B cell (primary cell): Measurements from ENCODE around the gene NTRK3. TPM values are rescaled to one million over a fixed set of nuclear protein-coding genes. Genes with fewer than 3 reads are reported as not detected.

Experiments
- ATAC-seq: fragments of 200-7000 bp; cut with Tn5 transposase; one replicate; pipeline ENCODE4 v1.10.0; 2021; ENCODE audit warnings: low read depth, mild to moderate bottlenecking, moderate number of reproducible peaks, moderate library complexity
- CTCF ChIA-PET: fragments of 350-600 bp; sonication (Branson Sonifier 250); formaldehyde crosslinking; loops from one replicate; lab custom pipeline; 2021; ENCODE audit warnings: antibody characterized with exemption, inconsistent platforms; lab: Charles Lee
- POLR2A ChIA-PET: fragments of 350-600 bp; sonication (Branson Sonifier 250); formaldehyde crosslinking; loops from one replicate; lab custom pipeline; 2021; ENCODE audit warnings: antibody characterized with exemption; lab: Charles Lee
- DNase-seq: peaks from one replicate; pipeline ENCODE4 v3.0.0; 2013
- H2AFZ ChIP-seq: 2 replicates; pipeline ENCODE4 v1.6.1; 2012; ENCODE audit warnings: mild to moderate bottlenecking, low read depth, low read length; ENCODE audit not compliant: insufficient read depth, poor library complexity, severe bottlenecking
- H3K27ac ChIP-seq, 2 donors: 1 replicate in 1 of 2; 2 replicates in 1 of 2; pipeline ENCODE4 v1.5.1; 2012 to 2013; ENCODE audit warnings: low read length in 2 of 2, mild to moderate bottlenecking in 2 of 2, moderate library complexity in 1 of 2
- H3K27me3 ChIP-seq, 4 experiments: fragments of 200-600 bp in 1 of 4; sonication (generic) in 1 of 4; replicated peaks in 1 of 4; 1 replicate in 2 of 4; 2 replicates in 2 of 4; pipeline versions ENCODE4 v1.6.1 to v1.7.0; 2013 to 2016; ENCODE audit warnings: low read length in 3 of 4, mild to moderate bottlenecking in 2 of 4, mixed read lengths in 1 of 4, moderate library complexity in 1 of 4; ENCODE audit not compliant: insufficient read depth in 4 of 4, control insufficient read depth in 3 of 4; ENCODE audit errors: control extremely low read depth in 1 of 4
- H3K36me3 ChIP-seq, 2 experiments: replicated peaks in 1 of 2; 1 replicate in 1 of 2; 2 replicates in 1 of 2; pipeline versions ENCODE4 v1.6.1 to v1.7.1; 2013; ENCODE audit warnings: low read length in 1 of 2; ENCODE audit not compliant: insufficient read depth in 2 of 2, control insufficient read depth in 1 of 2; ENCODE audit errors: control extremely low read depth in 1 of 2, extremely low read depth in 1 of 2
- H3K4me1 ChIP-seq, 2 donors: fragments of 200-600 bp in 1 of 2; sonication (generic) in 1 of 2; 1 replicate in 1 of 2; 2 replicates in 1 of 2; pipeline versions ENCODE4 v1.5.1 to v1.6.1; 2013 to 2017; ENCODE audit warnings: low read length in 2 of 2; ENCODE audit not compliant: control insufficient read depth in 2 of 2, insufficient read depth in 2 of 2
- H3K4me2 ChIP-seq: replicated peaks from 2 replicates; pipeline ENCODE3; 2012; ENCODE audit warnings: mild to moderate bottlenecking, low read depth, low read length; ENCODE audit not compliant: poor library complexity, severe bottlenecking
- H3K4me3 ChIP-seq, 5 experiments: fragments of 200-600 bp in 1 of 5; sonication (generic) in 1 of 5; 1 replicate in 3 of 5; 2 replicates in 2 of 5; pipeline versions ENCODE4 v1.5.1 to v1.7.0; 2011 to 2016; ENCODE audit warnings: low read length in 4 of 5, mild to moderate bottlenecking in 4 of 5, low read depth in 2 of 5, control low read depth in 1 of 5, moderate library complexity in 1 of 5; ENCODE audit not compliant: insufficient read depth in 1 of 5; ENCODE audit errors: control extremely low read depth in 1 of 5, extremely low read depth in 1 of 5
- H3K79me2 ChIP-seq: fragments of 200-600 bp; sonication (generic); one replicate; pipeline ENCODE4 v1.6.0; 2016; ENCODE audit warnings: low read length; ENCODE audit not compliant: control insufficient read depth, insufficient read depth
- H3K9ac ChIP-seq: fragments of 200-600 bp; sonication (generic); 2 replicates; pipeline ENCODE4 v1.6.1; 2017; ENCODE audit warnings: mild to moderate bottlenecking, low read length, moderate library complexity
- H3K9me3 ChIP-seq, 3 donors: one replicate each; pipeline versions ENCODE4 v1.6.1 to v1.7.1; 2013; ENCODE audit warnings: low read length in 2 of 3; ENCODE audit not compliant: control insufficient read depth in 2 of 3, insufficient read depth in 1 of 3; ENCODE audit errors: control extremely low read depth in 1 of 3
- H4K20me1 ChIP-seq: 2 replicates; pipeline ENCODE4 v1.6.0; 2012; ENCODE audit warnings: mild to moderate bottlenecking, low read length; ENCODE audit not compliant: insufficient read depth, control insufficient read depth, poor library complexity, severe bottlenecking
- H3K27ac Mint-ChIP-seq: one replicate; pipeline ENCODE4 v1.8.0; 2021; ENCODE audit warnings: mixed read lengths
- H3K27me3 Mint-ChIP-seq: one replicate; pipeline ENCODE4 v1.8.0; 2021; ENCODE audit warnings: mixed read lengths
- H3K4me1 Mint-ChIP-seq: one replicate; pipeline ENCODE4 v1.8.0; 2021; ENCODE audit warnings: mixed read lengths
- H3K4me3 Mint-ChIP-seq: one replicate; pipeline ENCODE4 v1.8.0; 2021; ENCODE audit warnings: mixed read lengths
- H3K9me3 Mint-ChIP-seq: one replicate; pipeline ENCODE4 v1.8.0; 2022; ENCODE audit warnings: mixed read lengths; ENCODE audit not compliant: insufficient read depth
- CTCF ChIP-seq: fragments of 200-600 bp; IDR thresholded peaks from one replicate; pipeline ENCODE4 v1.8.0; 2022; ENCODE audit warnings: antibody characterized with exemption, mild to moderate bottlenecking
- EZH2 ChIP-seq: IDR thresholded peaks from 2 replicates; pipeline ENCODE4 v1.6.1; 2012; ENCODE audit warnings: borderline replicate concordance, low read depth, mild to moderate bottlenecking, moderate library complexity, low read length; ENCODE audit not compliant: insufficient read depth, poor library complexity, severe bottlenecking
- WGBS: methylation state at CpG from one replicate; pipeline ENCODE4 v1.1.5; 2013; ENCODE audit warnings: missing lambda C conversion rate; ENCODE audit not compliant: insufficient coverage; 5-methylcytosine and 5-hydroxymethylcytosine counted together
- intact Hi-C: fragments of 100-400 bp; cut with micrococcal nuclease; formaldehyde crosslinking; loops from one replicate; pipeline ENCODE4 v1.10.0; 2022
- polyA plus RNA-seq: library from polyadenylated mRNA; depleted of rRNA; stranded (reverse); fragments of >200 nt; gene quantifications from 2 replicates; pipeline ENCODE4 v1.2.3, GENCODE V29; 2012
- total RNA-seq, 2 donors: library from RNA; stranded (reverse); fragments of 120-200 nt in 1 of 2; gene quantifications; 1 replicate in 1 of 2; 2 replicates in 1 of 2; pipeline versions ENCODE4 v1.2.3 to v1.2.4, GENCODE V29; 2013 to 2022

NTRK3 gene
- total and polyA plus RNA-seq, 2 donors (not counting 1 experiment from before 2014, with no cell fraction given) = not detected

- TF ChIP-seq EZH2 = no peak
- TF ChIP-seq CTCF = no peak
- no peaks in the 10 kb centered on the region for H3K79me2 ChIP-seq
- Mint-ChIP-seq H3K9me3 (peaks cover 2% of the 10 kb centered on the region), H3K27me3 (peaks cover 8% of the 10 kb centered on the region), H3K4me3 (no peak overlapping the region), H3K4me1 (no peaks in the 10 kb centered on the region), H3K27ac (no peak overlapping the region)
- no peaks in the 10 kb centered on the region for H3K27me3 ChIP-seq
- no peaks in the 10 kb centered on the region for H3K4me1 ChIP-seq
- no peaks in the 10 kb centered on the region for H4K20me1 ChIP-seq
- H3K4me3 ChIP-seq = no peak overlapping the region
- H3K36me3 ChIP-seq = no peaks in the 10 kb centered on the region
- peaks cover 0 to 8% (median 0%) of the 10 kb centered on the region in 3 donors for H3K9me3 ChIP-seq
- no peak overlapping the region for H2AFZ ChIP-seq
- intact Hi-C loops = no loop called here
- CTCF ChIA-PET = no interaction called here
- H3K27ac ChIP-seq = no peak overlapping the region
- 96% methylated on average over 4 of the region's 6 CpGs for WGBS
- no peak overlapping the region for H3K9ac ChIP-seq
- no peak overlapping the region for H3K4me2 ChIP-seq
- ATAC-seq (no peak), DNase-seq (no peak)
- POLR2A ChIA-PET = no interaction called here
These were observed 122.7 kb downstream of the NTRK3 start for GRCh38 chr15:88133795-88134194.

DNA sequence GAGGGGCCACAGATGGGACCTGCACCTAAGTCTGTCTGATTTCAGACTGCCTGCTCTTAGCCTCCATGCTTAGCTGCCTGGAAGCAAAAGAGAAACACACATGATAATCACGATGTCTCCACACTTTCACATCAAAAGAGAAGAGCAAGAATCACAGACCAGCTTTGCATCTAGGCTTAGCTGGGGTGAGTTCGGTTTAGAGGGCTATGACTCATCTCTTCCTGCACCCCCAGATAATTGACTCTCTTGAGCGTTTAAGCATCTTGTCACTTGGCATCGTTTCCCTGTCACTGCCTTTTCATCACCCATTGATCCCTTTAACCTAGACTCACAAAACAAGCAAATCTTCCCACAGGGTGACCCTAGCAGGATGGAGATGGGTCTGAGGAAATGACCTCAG is 124.0 kb downstream of the NTRK3 start:
- WGBS = no CpG with 5 or more reads among the region's 4 CpGs
- intact Hi-C loops = no loop called here
- no peaks in the 10 kb centered on the region for H3K9me3 Mint-ChIP-seq
- Histone ChIP-seq H4K20me1 (no peaks in the 10 kb centered on the region), H3K4me2 (no peak overlapping the region), H3K4me1 (no peaks in the 10 kb centered on the region), H3K4me3 (no peak overlapping the region), H3K27me3 (peaks cover 0 to 3% (median 0%) of the 10 kb centered on the region in 4 experiments), H2AFZ (no peak overlapping the region), H3K27ac (no peak overlapping the region), H3K9ac (no peak overlapping the region), H3K9me3 (peaks cover 0 to 8% (median 0%) of the 10 kb centered on the region in 3 donors), H3K79me2 (no peaks in the 10 kb centered on the region), H3K36me3 (no peaks in the 10 kb centered on the region)
- H3K27me3 Mint-ChIP-seq = peaks cover 8% of the 10 kb centered on the region
- TF ChIP-seq CTCF (no peak), EZH2 (no peak)
- ChIA-PET POLR2A (no interaction called here), CTCF (no interaction called here)
- ATAC-seq = no peak
- DNase-seq = no peak
- H3K4me1 Mint-ChIP-seq = no peaks in the 10 kb centered on the region
- H3K4me3 Mint-ChIP-seq = no peak overlapping the region
- no peak overlapping the region for H3K27ac Mint-ChIP-seq
